ENCODE data around the gene TIMM29.
A peak's percentile ranks its signal among the peaks of the same experiment; 100 is the strongest.

Gene TIMM29

DNA sequence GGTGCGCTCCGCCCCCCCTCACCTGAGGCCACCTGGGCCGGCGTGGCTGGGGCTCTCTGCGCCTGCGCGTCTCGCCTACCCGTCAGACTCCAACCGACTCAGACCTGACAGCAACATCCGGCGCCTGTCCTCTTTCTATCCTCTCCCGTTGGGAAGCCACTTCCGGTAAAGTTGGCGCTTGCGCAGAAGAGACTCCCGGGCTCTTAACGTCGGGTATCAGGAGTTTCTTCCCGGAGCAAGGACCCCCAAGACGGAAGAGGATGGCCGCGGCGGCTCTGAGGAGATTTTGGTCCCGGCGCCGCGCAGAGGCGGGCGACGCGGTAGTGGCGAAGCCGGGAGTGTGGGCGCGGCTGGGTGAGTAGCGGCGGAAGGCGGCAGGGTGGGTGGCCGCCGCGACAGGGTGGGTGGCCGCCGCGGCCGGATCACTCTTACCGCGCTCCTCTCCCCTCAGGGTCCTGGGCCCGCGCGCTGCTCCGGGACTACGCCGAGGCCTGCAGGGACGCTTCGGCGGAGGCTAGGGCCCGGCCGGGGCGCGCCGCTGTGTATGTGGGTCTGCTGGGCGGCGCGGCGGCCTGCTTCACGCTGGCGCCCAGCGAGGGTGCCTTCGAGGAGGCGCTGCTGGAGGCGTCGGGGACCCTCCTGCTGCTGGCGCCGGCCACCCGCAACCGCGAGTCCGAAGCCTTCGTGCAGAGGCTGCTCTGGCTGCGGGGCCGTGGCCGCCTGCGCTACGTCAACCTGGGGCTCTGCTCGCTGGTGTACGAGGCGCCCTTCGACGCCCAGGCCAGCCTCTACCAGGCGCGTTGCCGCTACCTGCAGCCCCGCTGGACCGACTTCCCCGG, at the start of gene TIMM29, which contains the start of gene YIPF2:
TIMM29 (plus strand) TSS at position 249 of the 839 bp plus-strand sequence; CDS start at position 261, 12 bp downstream.
YIPF2 (minus strand) TSS at position 77 of the 839 bp plus-strand sequence. CDS start 229 bp downstream, outside the sequence.
- DNase-seq (ENCODE audit: low spot score), result peak; percentile 96

DNA sequence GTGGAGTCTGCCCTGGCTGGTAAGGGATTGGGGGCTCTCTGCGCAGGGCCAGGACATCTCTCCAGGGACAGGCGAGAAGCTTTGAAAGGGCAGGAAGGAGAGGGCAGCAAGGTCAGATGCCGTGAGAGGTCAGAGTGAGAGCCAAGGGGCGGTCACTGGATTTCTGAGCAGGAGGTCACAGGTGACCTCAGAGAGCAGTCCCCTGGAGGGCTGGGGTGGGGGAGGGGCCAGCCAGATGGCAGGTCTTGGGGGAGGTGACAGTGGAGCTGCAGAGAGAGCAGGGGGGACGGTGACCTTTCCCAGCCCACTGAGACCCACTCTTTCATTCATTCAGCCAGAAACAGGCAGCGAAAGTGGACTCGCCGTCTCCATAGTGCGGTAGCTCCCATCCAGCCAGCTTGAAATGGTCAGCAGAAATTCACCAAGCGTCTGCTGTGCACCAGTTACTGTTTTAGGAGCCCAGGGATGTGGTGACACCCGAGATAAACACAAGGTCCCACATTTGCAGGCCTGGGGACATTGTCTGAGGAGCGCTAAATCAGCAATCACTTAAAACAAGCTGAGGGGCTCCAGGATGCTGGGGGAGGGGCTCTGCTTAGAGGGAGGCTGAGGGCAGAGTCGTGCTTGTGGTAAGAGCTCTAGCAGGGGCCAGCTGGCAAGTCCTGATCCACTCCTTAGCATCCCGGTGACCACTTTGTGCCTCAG, 47.1 kb upstream of the TIMM29 start:
- no peak for DNase-seq (ENCODE audit: low spot score)

GRCh38 chr19:10882108-10882457, 46.5 kb upstream of the TIMM29 start:
- no peak for DNase-seq (ENCODE audit: low spot score)

GRCh38 chr19:10884274-10884673, 44.3 kb upstream of the TIMM29 start:
- no peak for DNase-seq (ENCODE audit: low spot score)

GRCh38 chr19:10885201-10886169, 43.1 kb upstream of the TIMM29 start:
- no peak for DNase-seq (ENCODE audit: low spot score)

DNA sequence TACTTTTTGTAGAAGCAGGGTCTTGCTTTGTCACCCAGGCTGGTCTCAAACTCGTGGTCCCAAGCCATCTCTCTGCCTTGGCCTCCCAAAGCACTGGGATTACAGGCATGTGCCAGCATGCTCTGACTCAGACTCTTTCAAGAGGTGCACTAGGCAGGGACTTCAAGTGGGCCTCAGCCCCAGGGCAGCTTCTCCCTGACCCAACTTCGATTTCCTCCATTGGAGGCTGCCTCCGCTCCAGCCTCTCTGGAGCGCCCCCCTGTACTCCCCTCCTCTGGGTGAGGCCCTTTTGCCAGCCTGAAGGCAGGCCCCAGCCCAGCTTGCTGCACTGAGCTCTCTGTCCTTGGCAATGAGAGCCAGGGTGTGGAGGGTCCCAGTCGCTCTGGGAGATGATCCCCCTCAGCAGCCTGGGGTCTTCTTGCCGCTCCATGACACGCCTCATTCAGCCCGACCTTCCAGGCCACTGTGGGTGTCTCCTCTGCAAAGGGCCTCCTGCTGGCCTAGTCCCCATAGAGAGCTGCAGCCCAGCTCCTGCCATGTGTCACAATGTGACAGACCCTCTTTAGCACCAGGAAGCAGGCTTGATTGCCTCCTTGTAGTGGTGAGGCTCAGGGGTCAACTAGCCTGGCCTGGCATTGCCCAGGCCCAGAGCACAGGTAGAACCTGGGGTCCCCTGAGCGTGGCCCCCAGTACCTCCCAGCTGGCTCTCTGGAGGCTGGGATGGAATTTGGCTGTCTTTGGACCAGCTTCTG, 40.8 kb upstream of the TIMM29 start:
- no peak for DNase-seq (ENCODE audit: low spot score)

- no peak for DNase-seq (ENCODE audit: low spot score)
Observed at GRCh38 chr19:10888421-10888866, 40.2 kb upstream of the TIMM29 start.

DNA sequence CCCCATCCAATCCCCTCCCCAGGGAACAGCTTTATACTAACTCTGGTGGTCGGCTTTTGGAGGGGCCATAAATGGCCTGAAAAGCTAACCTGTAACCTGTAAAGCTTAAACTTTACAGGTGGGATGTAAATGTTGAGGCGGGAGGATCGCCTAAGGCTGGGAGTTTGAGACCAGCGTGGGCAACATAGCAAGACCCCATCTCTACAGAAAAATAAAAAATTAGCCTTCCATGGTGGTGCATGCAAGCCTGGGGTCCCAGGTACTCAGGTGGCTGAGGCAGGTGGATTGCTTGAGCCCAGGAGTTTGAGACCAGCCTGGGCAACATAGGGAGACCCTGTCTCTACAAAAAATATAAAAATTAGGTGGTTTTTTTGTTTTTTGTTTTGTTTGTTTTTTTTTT, 38.7 kb upstream of the TIMM29 start:
- no peak for DNase-seq (ENCODE audit: low spot score)

- no peak for DNase-seq (ENCODE audit: low spot score)
Observed at GRCh38 chr19:10891405-10892086, 37.1 kb upstream of the TIMM29 start.

- no peak for DNase-seq (ENCODE audit: low spot score)
Observed at GRCh38 chr19:10892256-10892655, 36.4 kb upstream of the TIMM29 start.

GRCh38 chr19:10894911-10895213, 33.7 kb upstream of the TIMM29 start:
- no peak for DNase-seq (ENCODE audit: low spot score)

- no peak for DNase-seq (ENCODE audit: low spot score)
Observed at GRCh38 chr19:10895363-10895762, 33.2 kb upstream of the TIMM29 start.

DNA sequence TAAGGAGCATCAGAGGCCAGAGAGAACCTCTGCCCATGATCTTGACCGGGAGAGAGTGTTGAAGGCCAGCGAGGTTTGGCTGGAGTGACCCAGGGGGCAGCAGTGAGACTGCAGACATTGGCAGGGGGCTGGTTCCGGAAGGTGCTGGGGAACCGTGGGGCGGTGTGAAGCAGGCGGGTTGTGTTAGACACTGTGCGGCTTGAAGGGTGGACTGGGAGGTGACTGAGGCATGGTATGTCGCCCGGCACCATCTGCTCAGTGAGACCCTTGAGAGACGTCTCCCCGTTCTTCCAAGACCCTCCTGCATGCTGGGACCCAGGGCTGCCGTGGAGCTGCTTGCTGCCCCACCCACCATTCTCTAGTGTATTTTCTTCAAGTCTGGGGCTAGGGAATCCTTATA, 32.7 kb upstream of the TIMM29 start:
- no peak for DNase-seq (ENCODE audit: low spot score)

GRCh38 chr19:10896851-10897526, 31.6 kb upstream of the TIMM29 start:
- DNase-seq (ENCODE audit: low spot score), result peak; percentile 64

GRCh38 chr19:10898633-10899032, 30.0 kb upstream of the TIMM29 start:
- no peak for DNase-seq (ENCODE audit: low spot score)

DNA sequence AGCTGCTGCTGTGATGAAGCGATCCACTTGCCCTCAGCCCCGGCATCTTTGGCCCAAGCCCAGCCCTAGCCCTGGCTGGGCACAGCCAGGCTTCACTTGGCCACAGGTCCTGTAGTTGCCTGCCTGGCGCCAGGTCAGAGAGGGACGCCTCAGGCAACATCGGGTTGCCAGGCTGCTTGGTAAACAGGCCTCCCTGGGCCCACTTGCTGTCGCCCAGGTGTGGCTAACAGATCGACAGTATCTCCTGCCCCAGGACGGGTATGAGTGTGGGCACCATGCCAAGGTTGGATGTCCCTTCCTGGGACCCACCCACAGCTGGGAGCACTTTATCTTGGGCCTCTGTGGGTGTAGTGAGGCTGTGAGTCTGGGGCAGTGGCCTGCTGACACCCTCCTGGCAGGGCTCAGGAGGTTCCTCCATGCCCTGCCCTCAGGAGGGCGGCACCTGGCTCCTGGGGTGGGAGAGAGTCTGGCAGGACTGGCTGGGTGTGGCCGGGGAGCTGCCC, 29.4 kb upstream of the TIMM29 start:
- peak; percentile 99 for DNase-seq (ENCODE audit: low spot score)

GRCh38 chr19:10907925-10908324, 20.7 kb upstream of the TIMM29 start:
- no peak for DNase-seq (ENCODE audit: low spot score)

DNA sequence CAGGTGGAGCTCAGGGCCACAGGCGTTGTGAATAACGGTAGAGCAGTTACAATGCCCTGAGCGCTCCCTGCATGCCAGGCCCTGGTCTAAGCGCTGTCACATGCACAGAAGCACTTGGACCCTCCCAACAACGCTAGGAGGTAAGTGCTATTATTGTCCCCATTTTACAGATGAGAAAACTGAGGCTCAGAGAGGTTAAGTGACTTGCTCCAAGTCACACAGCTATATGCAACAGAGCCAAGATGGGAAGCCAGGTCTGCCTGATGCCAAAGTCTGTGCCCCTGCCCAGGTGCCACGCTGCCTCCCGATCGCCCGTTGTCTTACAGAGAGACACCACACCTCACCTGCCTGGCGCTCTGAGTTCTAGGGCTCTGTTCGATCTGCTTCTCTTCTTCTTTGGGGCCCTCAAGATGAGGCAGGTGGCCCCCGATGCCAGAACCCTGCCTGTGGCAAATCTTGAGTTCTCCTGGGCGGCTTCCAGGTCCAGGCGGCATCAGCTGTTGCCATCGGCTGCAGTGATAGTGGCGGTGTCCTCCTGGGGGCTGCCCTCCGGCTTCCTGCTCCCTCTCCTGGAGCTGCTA, 20.1 kb upstream of the TIMM29 start:
- DNase-seq (ENCODE audit: low spot score), result no peak

DNA sequence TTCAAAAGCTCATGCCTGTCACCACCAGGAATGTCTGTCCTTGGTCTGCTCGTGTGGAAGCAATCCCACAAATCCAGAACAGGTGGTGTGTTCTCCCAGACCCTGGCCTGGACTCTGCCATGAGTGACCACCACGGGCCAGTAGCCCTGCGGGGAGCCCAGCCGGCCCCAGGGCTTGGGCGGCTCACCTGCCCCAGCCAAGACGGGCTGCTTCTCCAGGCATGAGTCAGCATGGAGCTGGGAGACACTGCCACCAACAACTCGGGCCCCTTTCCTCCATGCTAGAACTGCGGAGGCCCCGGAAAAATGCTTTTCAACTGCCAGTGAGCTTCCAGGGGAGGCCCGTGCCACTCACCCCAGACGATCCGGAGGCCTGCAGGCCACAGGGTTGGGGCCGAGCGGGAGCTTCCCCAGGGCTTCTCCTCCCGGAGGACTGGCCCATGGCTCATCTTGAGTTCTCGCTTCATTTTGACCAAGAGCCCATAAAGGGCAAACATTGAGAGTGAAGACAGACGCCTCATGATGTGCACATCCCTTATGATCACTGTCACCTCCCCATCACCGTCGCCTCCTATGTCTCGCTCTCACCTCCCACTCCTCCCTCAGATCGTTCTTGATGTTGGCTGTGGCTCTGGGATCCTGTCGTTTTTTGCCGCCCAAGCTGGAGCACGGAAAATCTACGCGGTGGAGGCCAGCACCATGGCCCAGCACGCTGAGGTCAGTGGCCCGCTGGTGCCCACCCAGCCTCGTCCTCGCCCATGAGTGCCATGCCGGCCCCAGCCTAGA, 16.8 kb upstream of the TIMM29 start:
- no peak for DNase-seq (ENCODE audit: low spot score)

Data from hematopoietic multipotent progenitor cell treated with erythropoietin and hydrocortisone succinate and interleukin-3 and kit ligand, for 15 days (in vitro differentiated cells).